Activated B cell treated with CpG ODN at 0.5 μM for 24 hours (primary cell): ENCODE measurements around the gene GIGYF2. TPM values are rescaled to one million over a fixed set of nuclear protein-coding genes. Genes with fewer than 3 reads are reported as not detected.

Source experiments
- ATAC-seq: fragments of 200-7000 bp; cut with Tn5 transposase; one replicate; pipeline ENCODE4 v1.10.0; 2021; ENCODE audit warnings: low read depth, mild to moderate bottlenecking, moderate library complexity
- CTCF ChIA-PET: fragments of 350-600 bp; sonication (Branson Sonifier 250); formaldehyde crosslinking; loops from one replicate; lab custom pipeline; 2021; ENCODE audit warnings: antibody characterized with exemption; lab: Charles Lee
- POLR2A ChIA-PET: fragments of 350-600 bp; sonication (Branson Sonifier 250); formaldehyde crosslinking; loops from one replicate; lab custom pipeline; 2021; ENCODE audit warnings: antibody characterized with exemption; lab: Charles Lee
- DNase-seq: peaks from one replicate; pipeline ENCODE4 v3.0.0; 2022
- H3K27ac Mint-ChIP-seq: one replicate; pipeline ENCODE4 v1.8.0; 2020; ENCODE audit warnings: mixed read lengths
- H3K27me3 Mint-ChIP-seq: one replicate; pipeline ENCODE4 v1.8.0; 2021; ENCODE audit warnings: mixed read lengths
- H3K36me3 Mint-ChIP-seq: one replicate; pipeline ENCODE4 v1.8.0; 2021; ENCODE audit warnings: low read depth, mixed read lengths
- H3K4me1 Mint-ChIP-seq: one replicate; pipeline ENCODE4 v1.8.0; 2021; ENCODE audit warnings: mixed read lengths
- H3K4me3 Mint-ChIP-seq: one replicate; pipeline ENCODE4 v1.8.0; 2020; ENCODE audit warnings: mild to moderate bottlenecking, mixed read lengths
- H3K9me3 Mint-ChIP-seq: one replicate; pipeline ENCODE4 v1.8.0; 2020; ENCODE audit warnings: mixed read lengths
- CTCF ChIP-seq: fragments of 200-600 bp; IDR thresholded peaks from one replicate; pipeline ENCODE4 v1.8.0; 2022; ENCODE audit warnings: antibody characterized with exemption, mild to moderate bottlenecking
- intact Hi-C: fragments of 100-400 bp; cut with micrococcal nuclease; formaldehyde crosslinking; loops from one replicate; pipeline ENCODE4 v1.15.1; 2024
- total RNA-seq: library from RNA; stranded (reverse); gene quantifications from 2 replicates; pipeline ENCODE4 v1.2.3, GENCODE V29; 2022

Gene GIGYF2
- total RNA-seq, 1 donor from 2014 or later = 77.9 TPM

- DNase-seq (no peak), ATAC-seq (no peak)
- no peaks in the 10 kb centered on the region for H3K4me1 Mint-ChIP-seq
- H3K9me3 Mint-ChIP-seq = no peaks in the 10 kb centered on the region
- POLR2A ChIA-PET = no interaction called here
- no peak overlapping the region for H3K4me3 Mint-ChIP-seq
- intact Hi-C loops = no loop called here
- peaks cover 3% of the 10 kb centered on the region for H3K27me3 Mint-ChIP-seq
- no peak for TF ChIP-seq CTCF
- no peaks in the 10 kb centered on the region for H3K36me3 Mint-ChIP-seq
- no peak overlapping the region for H3K27ac Mint-ChIP-seq
- CTCF ChIA-PET = no interaction called here
Measured at GRCh38 chr2:232882505-232883115, 185.5 kb downstream of the GIGYF2 start.

DNA sequence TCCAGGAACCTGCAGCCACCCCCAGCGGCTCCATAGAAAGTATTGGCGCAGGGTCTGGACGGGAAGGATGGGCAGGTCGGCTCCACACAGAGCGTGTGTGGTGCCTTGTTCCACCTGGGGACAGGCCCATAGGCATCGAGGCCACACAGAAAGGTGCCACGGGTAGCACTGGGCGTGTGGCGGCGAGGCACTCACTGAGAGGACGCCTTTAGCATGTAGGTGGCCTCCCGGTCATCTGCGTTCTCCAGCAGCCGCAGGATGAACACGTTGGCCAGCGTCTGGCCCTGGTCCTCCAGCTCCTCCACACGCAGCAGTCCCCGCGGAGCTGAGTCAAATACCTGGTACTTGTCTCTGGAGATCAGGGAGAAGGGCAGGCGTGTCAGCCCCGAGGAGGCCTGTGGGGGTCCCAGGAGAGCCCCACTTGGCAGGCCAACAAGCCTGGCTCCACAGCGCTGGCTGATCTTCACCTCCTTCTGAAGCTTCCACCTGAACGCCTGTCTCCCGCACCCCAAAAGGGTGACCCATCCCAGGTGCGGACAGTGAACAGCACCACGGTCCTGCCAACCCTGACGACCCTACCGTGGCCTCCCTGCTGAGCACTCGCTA lies 186.1 kb downstream of the GIGYF2 start:
- ATAC-seq = no peak
- Mint-ChIP-seq H3K4me3 (no peak overlapping the region), H3K9me3 (no peaks in the 10 kb centered on the region), H3K4me1 (no peaks in the 10 kb centered on the region), H3K27me3 (no peaks in the 10 kb centered on the region), H3K36me3 (no peaks in the 10 kb centered on the region), H3K27ac (no peak overlapping the region)
- intact Hi-C loops = no loop called here
- DNase-seq = no peak
- CTCF ChIA-PET = no interaction called here
- no peak for TF ChIP-seq CTCF
- POLR2A ChIA-PET = no interaction called here

DNA sequence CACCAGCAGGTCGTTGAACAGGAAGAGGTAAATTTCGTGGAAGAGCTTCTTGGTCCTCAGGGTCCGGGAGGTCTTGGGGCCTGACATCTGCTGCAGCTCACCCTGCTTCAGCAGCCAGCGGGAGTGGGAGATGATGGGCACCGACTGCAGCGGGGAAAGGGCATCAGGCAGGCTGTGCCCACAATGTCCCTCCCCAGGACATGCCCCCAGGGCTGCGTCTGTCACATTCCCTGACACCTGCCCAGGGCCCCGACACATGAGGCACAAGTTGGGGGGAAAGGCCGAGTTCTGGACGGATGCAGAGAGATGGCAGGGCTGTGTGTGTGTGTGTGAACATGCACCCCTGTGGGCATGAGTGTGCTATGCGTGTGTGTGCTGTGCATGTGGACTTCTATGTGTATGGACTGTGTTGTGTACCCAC lies 186.9 kb downstream of the GIGYF2 start:
- no peaks in the 10 kb centered on the region for H3K27me3 Mint-ChIP-seq
- H3K4me1 Mint-ChIP-seq = no peaks in the 10 kb centered on the region
- no peak overlapping the region for H3K4me3 Mint-ChIP-seq
- no peaks in the 10 kb centered on the region for H3K36me3 Mint-ChIP-seq
- ChIA-PET CTCF (no interaction called here), POLR2A (no interaction called here)
- no peaks in the 10 kb centered on the region for H3K9me3 Mint-ChIP-seq
- intact Hi-C loops = no loop called here
- no peak for TF ChIP-seq CTCF
- no peak for ATAC-seq
- no peak for DNase-seq
- no peak overlapping the region for H3K27ac Mint-ChIP-seq

- ATAC-seq (no peak), DNase-seq (no peak)
- CTCF ChIA-PET = no interaction called here
- Mint-ChIP-seq H3K4me1 (no peaks in the 10 kb centered on the region), H3K27me3 (peaks cover under 1% of the 10 kb centered on the region), H3K4me3 (no peak overlapping the region), H3K27ac (no peak overlapping the region), H3K36me3 (no peaks in the 10 kb centered on the region), H3K9me3 (no peaks in the 10 kb centered on the region)
- no peak for TF ChIP-seq CTCF
- intact Hi-C loops = no loop called here
- POLR2A ChIA-PET = no interaction called here
Measured at GRCh38 chr2:232884549-232885263, 187.6 kb downstream of the GIGYF2 start.

DNA sequence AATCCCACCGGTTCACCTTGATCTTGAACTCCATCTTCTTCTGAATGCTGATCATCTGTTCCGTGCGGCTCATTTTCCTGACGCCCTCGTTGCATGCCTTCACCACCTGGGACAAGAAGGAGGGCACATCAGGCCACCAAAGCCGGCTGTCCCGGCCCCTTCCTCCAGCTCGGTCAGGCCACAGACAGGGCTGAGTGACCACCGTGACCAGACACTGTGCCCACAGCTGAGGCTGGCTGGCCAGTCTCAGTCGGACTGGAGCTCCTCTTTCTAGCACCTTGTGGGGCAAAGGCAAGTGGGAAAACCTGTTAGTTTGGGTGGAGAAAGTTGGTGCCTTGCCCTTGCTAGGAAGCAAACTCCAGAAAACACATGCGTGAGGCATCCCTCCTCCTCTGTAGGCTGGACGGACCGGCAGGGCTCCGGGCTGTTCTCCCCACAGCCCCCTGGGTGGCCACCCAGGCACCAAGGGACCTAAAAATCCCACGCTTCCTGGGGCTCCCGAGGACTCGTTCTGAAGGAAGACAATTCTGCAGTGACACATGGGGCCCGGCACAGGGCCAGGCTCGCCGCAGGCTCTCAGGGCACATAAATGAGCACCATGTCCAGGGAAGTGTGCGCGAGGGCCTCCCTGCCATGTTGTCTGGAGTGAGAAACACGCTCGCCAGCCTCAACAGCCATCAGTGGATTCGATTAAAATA lies 188.3 kb downstream of the GIGYF2 start:
- no peak overlapping the region for H3K27ac Mint-ChIP-seq
- DNase-seq (no peak), ATAC-seq (no peak)
- H3K9me3 Mint-ChIP-seq = no peaks in the 10 kb centered on the region
- peaks cover 4% of the 10 kb centered on the region for H3K27me3 Mint-ChIP-seq
- POLR2A ChIA-PET = no interaction called here
- H3K4me3 Mint-ChIP-seq = no peak overlapping the region
- intact Hi-C loops = no loop called here
- no peaks in the 10 kb centered on the region for H3K4me1 Mint-ChIP-seq
- TF ChIP-seq CTCF = no peak
- CTCF ChIA-PET = no interaction called here
- no peaks in the 10 kb centered on the region for H3K36me3 Mint-ChIP-seq
